Neural cell (in vitro differentiated cells): ENCODE measurements around the gene LPAR6. TPM values are rescaled to one million over a fixed set of nuclear protein-coding genes. Genes with fewer than 3 reads are reported as not detected.

Experiments used
- H2AFZ ChIP-seq: fragments of 200-600, 300-800 bp; sonication (generic), shearing (Covaris generic); 2 replicates; pipeline ENCODE4 v1.6.0; 2014; ENCODE audit warnings: low read depth, mild to moderate bottlenecking, antibody characterized with exemption, low read length, moderate library complexity
- H3F3A ChIP-seq: fragments of 200-600 bp; shearing (Covaris generic); 2 replicates; pipeline ENCODE4 v1.6.1; 2016; ENCODE audit warnings: mild to moderate bottlenecking, moderate library complexity, mixed read lengths, antibody characterized with exemption, low read length; ENCODE audit not compliant: insufficient read depth, poor library complexity, severe bottlenecking
- H3K27ac ChIP-seq: fragments of 200-600, 300-800 bp; sonication (generic), shearing (Covaris generic); 2 replicates; pipeline ENCODE4 v1.5.1; 2014; ENCODE audit warnings: mild to moderate bottlenecking, low read length, moderate library complexity
- H3K27me3 ChIP-seq: fragments of 300-800, 200-600 bp; sonication (generic), shearing (Covaris generic); 2 replicates; pipeline ENCODE4 v1.6.0; 2014; ENCODE audit warnings: mild to moderate bottlenecking, low read depth, low read length, moderate library complexity; ENCODE audit not compliant: insufficient read depth
- H3K36me3 ChIP-seq: fragments of 300-800, 200-600 bp; sonication (generic), shearing (Covaris generic); 2 replicates; pipeline ENCODE4 v1.5.1; 2014; ENCODE audit warnings: mild to moderate bottlenecking, antibody characterized with exemption, low read length, moderate library complexity; ENCODE audit not compliant: insufficient read depth
- H3K4me2 ChIP-seq: fragments of 300-800, 200-600 bp; sonication (generic), shearing (Covaris generic); 2 replicates; pipeline ENCODE4 v1.6.0; 2014; ENCODE audit warnings: mild to moderate bottlenecking, low read length
- H3K4me3 ChIP-seq: fragments of 300-800, 200-600 bp; sonication (generic), shearing (Covaris generic); 2 replicates; pipeline ENCODE4 v1.5.1; 2014; ENCODE audit warnings: mild to moderate bottlenecking, low read length, moderate library complexity
- H3K79me2 ChIP-seq: fragments of 200-600 bp; shearing (Covaris generic); replicated peaks from 2 replicates; pipeline ENCODE4 v1.6.0; 2014; ENCODE audit warnings: mild to moderate bottlenecking, low read length, moderate library complexity; ENCODE audit not compliant: insufficient read depth
- H3K9ac ChIP-seq: fragments of 300-800, 200-600 bp; sonication (generic), shearing (Covaris generic); 2 replicates; pipeline ENCODE4 v1.6.1; 2016; ENCODE audit warnings: mild to moderate bottlenecking, low read length, mixed read lengths
- H3K9me2 ChIP-seq: fragments of 200-600 bp; shearing (Covaris generic); 2 replicates; pipeline ENCODE4 v1.6.1; 2016; ENCODE audit warnings: mild to moderate bottlenecking, low read length, mixed read lengths; ENCODE audit not compliant: insufficient read depth
- H3K9me3 ChIP-seq: fragments of 200-600, 300-800 bp; sonication (generic), shearing (Covaris generic); 2 replicates; pipeline ENCODE4 v1.6.1; 2016; ENCODE audit warnings: mild to moderate bottlenecking, mixed run types, low read length, moderate library complexity, mixed read lengths
- H4K20me1 ChIP-seq: fragments of 200-600 bp; shearing (Covaris generic); 2 replicates; pipeline ENCODE4 v1.6.1; 2016; ENCODE audit warnings: mild to moderate bottlenecking, mixed run types; ENCODE audit not compliant: insufficient read depth
- CTCF ChIP-seq: fragments of 450-650 bp; IDR thresholded peaks from 2 replicates; pipeline ENCODE4 v1.5.1; 2014; ENCODE audit warnings: antibody characterized with exemption, mild to moderate bottlenecking, moderate library complexity; ENCODE audit not compliant: poor library complexity, severe bottlenecking
- EP300 ChIP-seq: fragments of 450-650 bp; conservative IDR thresholded peaks from 2 replicates; pipeline ENCODE4 v1.6.1; 2014; ENCODE audit warnings: antibody characterized with exemption, mild to moderate bottlenecking, moderate library complexity; ENCODE audit not compliant: poor library complexity, severe bottlenecking
- EZH2 ChIP-seq: fragments of 200-600, 300-800 bp; shearing (Covaris generic), sonication (generic); IDR thresholded peaks from 2 replicates; pipeline ENCODE4 v1.6.1; 2014; ENCODE audit warnings: antibody characterized with exemption, low read length, borderline replicate concordance, mild to moderate bottlenecking; ENCODE audit not compliant: insufficient read depth, poor library complexity, severe bottlenecking
- MXI1 ChIP-seq: fragments of 450-650 bp; conservative IDR thresholded peaks from 2 replicates; pipeline ENCODE4 v1.6.1; 2014; ENCODE audit warnings: antibody characterized with exemption, mild to moderate bottlenecking; ENCODE audit not compliant: poor library complexity, severe bottlenecking
- POLR2AphosphoS5 ChIP-seq: IDR thresholded peaks from 2 replicates; pipeline ENCODE4 v1.6.1; 2012
- RAD21 ChIP-seq: fragments of 450-650 bp; conservative IDR thresholded peaks from 2 replicates; pipeline ENCODE4 v1.6.1; 2014; ENCODE audit warnings: antibody characterized with exemption, mild to moderate bottlenecking, moderate library complexity
- REST ChIP-seq: IDR thresholded peaks from 2 replicates; pipeline ENCODE4 v1.6.1; 2012; ENCODE audit warnings: borderline replicate concordance
- SMC3 ChIP-seq: fragments of 450-650 bp; conservative IDR thresholded peaks from 2 replicates; pipeline ENCODE4 v1.6.1; 2014; ENCODE audit warnings: antibody characterized with exemption, mild to moderate bottlenecking, moderate library complexity; ENCODE audit not compliant: poor library complexity
- TAF1 ChIP-seq: IDR thresholded peaks from 2 replicates; pipeline ENCODE4 v1.6.1; 2012; ENCODE audit warnings: low read depth
- polyA plus RNA-seq: library from polyadenylated mRNA; depleted of rRNA; stranded (reverse); fragments of >200 nt; gene quantifications from 2 replicates; pipeline ENCODE4 v1.2.3, GENCODE V29; 2014

Gene LPAR6
- polyA plus RNA-seq, 1 donor from 2014 or later, result not detected

- Histone ChIP-seq H3F3A (no peaks in the 10 kb centered on the region), H3K9me3 (no peaks in the 10 kb centered on the region), H4K20me1 (no peaks in the 10 kb centered on the region), H3K9me2 (no peaks in the 10 kb centered on the region), H3K36me3 (peaks cover 5% of the 10 kb centered on the region), H2AFZ (no peak overlapping the region), H3K9ac (no peak overlapping the region), H3K4me2 (no peak overlapping the region), H3K79me2 (no peaks in the 10 kb centered on the region), H3K27ac (no peak overlapping the region), H3K27me3 (no peaks in the 10 kb centered on the region), H3K4me3 (no peak overlapping the region)
- TF ChIP-seq POLR2AphosphoS5 (no peak), EP300 (no peak), SMC3 (no peak), CTCF (no peak), RAD21 (no peak), MXI1 (no peak)
These were observed 32.3 kb downstream of the LPAR6 start for GRCh38 chr13:48380581-48380980.

GRCh38 chr13:48377857-48378256 is 35.1 kb downstream of the LPAR6 start:
- Histone ChIP-seq H3K4me2 (no peak overlapping the region), H3K27me3 (no peaks in the 10 kb centered on the region), H3K27ac (no peak overlapping the region), H3K79me2 (no peaks in the 10 kb centered on the region), H3K9me2 (no peaks in the 10 kb centered on the region), H3F3A (no peaks in the 10 kb centered on the region), H2AFZ (no peak overlapping the region), H3K9ac (no peak overlapping the region), H3K36me3 (peaks cover 11% of the 10 kb centered on the region), H3K4me3 (no peak overlapping the region), H4K20me1 (no peaks in the 10 kb centered on the region), H3K9me3 (no peaks in the 10 kb centered on the region)
- TF ChIP-seq MXI1, result no peak

- Histone ChIP-seq H2AFZ (no peak overlapping the region), H3K27ac (no peak overlapping the region), H4K20me1 (no peaks in the 10 kb centered on the region), H3K4me2 (no peak overlapping the region), H3F3A (no peaks in the 10 kb centered on the region), H3K9me2 (no peaks in the 10 kb centered on the region), H3K9me3 (no peaks in the 10 kb centered on the region), H3K36me3 (peaks cover 12% of the 10 kb centered on the region), H3K79me2 (no peaks in the 10 kb centered on the region), H3K4me3 (no peak overlapping the region), H3K9ac (no peak overlapping the region), H3K27me3 (no peaks in the 10 kb centered on the region)
- TF ChIP-seq EP300 (no peak), SMC3 (no peak), TAF1 (no peak), CTCF (no peak), MXI1 (no peak), POLR2AphosphoS5 (no peak), REST (no peak), RAD21 (no peak), EZH2 (no peak)
These were observed 42.1 kb downstream of the LPAR6 start for GRCh38 chr13:48370815-48371214.
